OCI-LY1 (cell line): ENCODE measurements around the gene BMP7.

ENCODE experiments used
- H2AFZ ChIP-seq: fragments of 200-600 bp; sonication (generic), shearing (Covaris generic); 2 replicates; pipeline ENCODE4 v1.6.0; 2014; ENCODE audit warnings: antibody characterized with exemption, mild to moderate bottlenecking, low read length
- H3F3A ChIP-seq: fragments of 200-600 bp; sonication (generic), shearing (Covaris generic); 2 replicates; pipeline ENCODE4 v1.6.0; 2014; ENCODE audit warnings: mild to moderate bottlenecking, antibody characterized with exemption, low read length, moderate library complexity; ENCODE audit not compliant: insufficient read depth
- H3K27ac ChIP-seq: fragments of 200-600 bp; sonication (generic); 2 replicates; pipeline ENCODE4 v1.5.1; 2014; ENCODE audit warnings: low read length, mixed run types, mild to moderate bottlenecking, low read depth; ENCODE audit not compliant: poor library complexity, severe bottlenecking
- H3K27me3 ChIP-seq: fragments of 200-600 bp; sonication (generic); 2 replicates; pipeline ENCODE4 v1.6.0; 2014; ENCODE audit warnings: antibody characterized with exemption, mild to moderate bottlenecking, low read length, moderate library complexity; ENCODE audit not compliant: insufficient read depth
- H3K36me3 ChIP-seq: fragments of 200-600 bp; sonication (generic); 2 replicates; pipeline ENCODE4 v1.6.1; 2014; ENCODE audit warnings: mild to moderate bottlenecking, antibody characterized with exemption, low read length, moderate library complexity, mixed read lengths; ENCODE audit not compliant: insufficient read depth
- H3K4me1 ChIP-seq: fragments of 200-600 bp; sonication (generic); 2 replicates; pipeline ENCODE4 v1.5.1; 2014; ENCODE audit warnings: mild to moderate bottlenecking, low read length, moderate library complexity; ENCODE audit not compliant: insufficient read depth, severe bottlenecking
- H3K4me2 ChIP-seq: fragments of 200-600 bp; sonication (generic), shearing (Covaris generic); 2 replicates; pipeline ENCODE4 v1.6.1; 2014; ENCODE audit warnings: low read length
- H3K4me3 ChIP-seq: fragments of 200-600 bp; sonication (generic); 2 replicates; pipeline ENCODE4 v1.5.1; 2014; ENCODE audit warnings: low read length, low read depth, mild to moderate bottlenecking, mixed read lengths; ENCODE audit not compliant: poor library complexity, severe bottlenecking
- H3K79me2 ChIP-seq: fragments of 200-600 bp; shearing (Covaris generic); 2 replicates; pipeline ENCODE4 v1.6.1; 2016; ENCODE audit warnings: mixed run types, low read length, mixed read lengths; ENCODE audit not compliant: insufficient read depth
- H3K9ac ChIP-seq: fragments of 200-600 bp; sonication (generic), shearing (Covaris generic); 2 replicates; pipeline ENCODE4 v1.6.1; 2014; ENCODE audit warnings: mild to moderate bottlenecking, low read length, mixed read lengths
- H3K9me2 ChIP-seq: fragments of 200-600 bp; sonication (generic), shearing (Covaris generic); 2 replicates; pipeline ENCODE4 v1.6.1; 2014; ENCODE audit warnings: low read depth, mild to moderate bottlenecking, low read length, mixed read lengths
- H3K9me3 ChIP-seq: fragments of 200-600 bp; shearing (Covaris generic); 2 replicates; pipeline ENCODE4 v1.6.1; 2014; ENCODE audit warnings: low read length, mixed read lengths
- H4K20me1 ChIP-seq: fragments of 200-600 bp; sonication (generic), shearing (Covaris generic); 2 replicates; pipeline ENCODE4 v1.6.0; 2016; ENCODE audit warnings: mild to moderate bottlenecking, low read length; ENCODE audit not compliant: insufficient read depth
- EZH2 ChIP-seq: fragments of 200-600 bp; sonication (generic), shearing (Covaris generic); IDR thresholded peaks from 2 replicates; pipeline ENCODE4 v1.8.0; 2017; ENCODE audit warnings: borderline replicate concordance, mixed run types, mild to moderate bottlenecking, antibody characterized with exemption, low read length, moderate library complexity, mixed read lengths
- TF ChIP-seq, protein P1 (sequence below): fragments of 200-600 bp; sonication (generic), shearing (Covaris generic); IDR thresholded peaks from 2 replicates; pipeline ENCODE4 v1.5.1; 2017; ENCODE audit warnings: mild to moderate bottlenecking, antibody characterized with exemption, low read length, moderate library complexity, mixed read lengths

Gene BMP7

GRCh38 chr20:57289391-57290177 lies 23.1 kb upstream of the BMP7 start:
- H3K4me2 ChIP-seq = peak overlapping the region; percentile 64
- peak overlapping the region; percentile 99 for H3K27ac ChIP-seq
- no peaks in the 10 kb centered on the region for H3K9me3 ChIP-seq
- no peaks in the 10 kb centered on the region for H3K9me2 ChIP-seq
- H3K4me1 ChIP-seq = peaks cover 100% of the 10 kb centered on the region
- no peaks in the 10 kb centered on the region for H4K20me1 ChIP-seq
- H2AFZ ChIP-seq = no peak overlapping the region
- 0 out of 2 replicates have a peak, but pooled peaks cover 3% of the 10 kb centered on the region for H3F3A ChIP-seq
- peak overlapping the region; percentile 63 for H3K9ac ChIP-seq
- TF ChIP-seq, protein P1, sequence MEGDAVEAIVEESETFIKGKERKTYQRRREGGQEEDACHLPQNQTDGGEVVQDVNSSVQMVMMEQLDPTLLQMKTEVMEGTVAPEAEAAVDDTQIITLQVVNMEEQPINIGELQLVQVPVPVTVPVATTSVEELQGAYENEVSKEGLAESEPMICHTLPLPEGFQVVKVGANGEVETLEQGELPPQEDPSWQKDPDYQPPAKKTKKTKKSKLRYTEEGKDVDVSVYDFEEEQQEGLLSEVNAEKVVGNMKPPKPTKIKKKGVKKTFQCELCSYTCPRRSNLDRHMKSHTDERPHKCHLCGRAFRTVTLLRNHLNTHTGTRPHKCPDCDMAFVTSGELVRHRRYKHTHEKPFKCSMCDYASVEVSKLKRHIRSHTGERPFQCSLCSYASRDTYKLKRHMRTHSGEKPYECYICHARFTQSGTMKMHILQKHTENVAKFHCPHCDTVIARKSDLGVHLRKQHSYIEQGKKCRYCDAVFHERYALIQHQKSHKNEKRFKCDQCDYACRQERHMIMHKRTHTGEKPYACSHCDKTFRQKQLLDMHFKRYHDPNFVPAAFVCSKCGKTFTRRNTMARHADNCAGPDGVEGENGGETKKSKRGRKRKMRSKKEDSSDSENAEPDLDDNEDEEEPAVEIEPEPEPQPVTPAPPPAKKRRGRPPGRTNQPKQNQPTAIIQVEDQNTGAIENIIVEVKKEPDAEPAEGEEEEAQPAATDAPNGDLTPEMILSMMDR = no peak
- no peak for TF ChIP-seq EZH2
- H3K36me3 ChIP-seq = no peaks in the 10 kb centered on the region
- H3K27me3 ChIP-seq = no peaks in the 10 kb centered on the region
- no peaks in the 10 kb centered on the region for H3K79me2 ChIP-seq
- H3K4me3 ChIP-seq = peak overlapping the region; percentile 40

DNA sequence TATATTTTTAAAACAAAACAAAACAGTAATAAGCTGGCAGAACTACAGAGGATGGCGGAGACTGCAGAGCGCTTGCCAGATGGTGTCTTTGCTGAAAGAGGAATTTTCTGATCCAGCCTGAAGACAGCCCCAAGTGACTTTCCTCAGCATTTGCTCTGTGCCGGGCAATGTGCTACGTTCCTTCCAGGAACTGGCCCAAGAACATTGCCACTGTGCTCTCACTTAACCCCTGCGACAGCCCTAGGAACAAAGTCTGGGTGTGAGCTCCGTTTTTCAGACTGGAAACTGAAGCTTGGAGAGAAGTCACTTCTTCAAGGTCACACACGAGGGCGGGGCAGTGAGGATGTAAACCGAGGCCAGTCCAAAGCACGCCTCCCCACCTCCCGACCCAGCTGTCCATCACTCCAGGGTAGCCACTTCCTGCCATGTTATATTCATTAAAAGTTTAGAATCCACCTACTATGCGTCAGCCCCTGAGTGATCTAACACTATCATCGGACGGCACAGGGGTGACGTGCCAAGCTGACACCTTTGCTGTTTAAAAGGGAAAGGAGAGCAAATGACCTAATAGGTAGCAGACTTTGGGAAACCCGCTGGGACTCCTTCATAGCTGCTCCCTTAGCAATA lies 22.3 kb upstream of the BMP7 start:
- Histone ChIP-seq H3K9me2 (no peaks in the 10 kb centered on the region), H3K27me3 (no peaks in the 10 kb centered on the region), H4K20me1 (no peaks in the 10 kb centered on the region), H3K4me3 (peak overlapping the region; percentile 40), H3K4me1 (peaks cover 100% of the 10 kb centered on the region), H3K79me2 (no peaks in the 10 kb centered on the region), H3K9me3 (no peaks in the 10 kb centered on the region), H3K36me3 (no peaks in the 10 kb centered on the region), H3K9ac (peak overlapping the region; percentile 63), H2AFZ (no peak overlapping the region), H3K27ac (peak overlapping the region; percentile 99), H3F3A (peaks cover 8% of the 10 kb centered on the region; the same call in 1 of the 2 replicates), H3K4me2 (peak overlapping the region; percentile 64)
- no peak for TF ChIP-seq EZH2
- TF ChIP-seq, protein P1 = no peak

DNA sequence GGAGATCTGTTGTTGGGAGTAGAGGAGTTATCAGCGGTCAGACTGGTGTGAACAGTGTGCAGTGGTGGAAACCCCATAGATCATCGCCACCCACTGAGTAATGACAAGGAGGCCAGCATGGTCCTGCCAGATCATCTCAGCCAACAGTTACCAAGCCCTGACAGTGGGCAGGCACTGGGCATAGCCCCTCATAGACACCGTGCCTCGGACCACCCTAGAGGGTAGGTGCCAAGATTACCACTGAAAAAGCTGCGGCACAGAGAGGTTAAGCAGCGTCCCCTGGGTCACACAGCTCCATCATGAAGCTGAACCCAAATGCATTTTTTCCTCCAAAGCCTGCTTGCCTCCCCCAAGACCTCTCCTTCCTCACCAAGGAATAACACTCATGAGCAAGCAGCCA lies 21.5 kb upstream of the BMP7 start:
- Histone ChIP-seq H3K27me3 (no peaks in the 10 kb centered on the region), H3K9me3 (no peaks in the 10 kb centered on the region), H4K20me1 (no peaks in the 10 kb centered on the region), H3K4me2 (peak overlapping the region; percentile 64), H3K36me3 (no peaks in the 10 kb centered on the region), H3K79me2 (no peaks in the 10 kb centered on the region), H3K9ac (peak overlapping the region; percentile 63), H3K27ac (peak overlapping the region; percentile 99), H3F3A (peaks cover 8% of the 10 kb centered on the region; the same call in 1 of the 2 replicates), H3K9me2 (no peaks in the 10 kb centered on the region), H3K4me3 (peak overlapping the region; percentile 40), H2AFZ (no peak overlapping the region), H3K4me1 (peaks cover 100% of the 10 kb centered on the region)
- TF ChIP-seq, protein P1 = no peak
- TF ChIP-seq EZH2 = no peak
